HFF-Myc (cell line): ENCODE results near the gene PTPRK.

Experiments used
- DNase-seq: peaks from one replicate; pipeline ENCODE4 v3.0.0-alpha.2; 2011; ENCODE audit warnings: low read depth; ENCODE audit errors: extremely low read depth
- H3K4me3 ChIP-seq: replicated peaks from 2 replicates; pipeline ENCODE4 v1.5.1; 2011; ENCODE audit warnings: low read depth, mild to moderate bottlenecking, control low read depth, low read length
- TF ChIP-seq, protein P1 (sequence below): IDR thresholded peaks from 2 replicates; pipeline ENCODE4 v1.5.1; 2012; ENCODE audit warnings: mild to moderate bottlenecking, low read depth, low read length, control low read depth; ENCODE audit errors: missing control alignments

PTPRK gene

DNA sequence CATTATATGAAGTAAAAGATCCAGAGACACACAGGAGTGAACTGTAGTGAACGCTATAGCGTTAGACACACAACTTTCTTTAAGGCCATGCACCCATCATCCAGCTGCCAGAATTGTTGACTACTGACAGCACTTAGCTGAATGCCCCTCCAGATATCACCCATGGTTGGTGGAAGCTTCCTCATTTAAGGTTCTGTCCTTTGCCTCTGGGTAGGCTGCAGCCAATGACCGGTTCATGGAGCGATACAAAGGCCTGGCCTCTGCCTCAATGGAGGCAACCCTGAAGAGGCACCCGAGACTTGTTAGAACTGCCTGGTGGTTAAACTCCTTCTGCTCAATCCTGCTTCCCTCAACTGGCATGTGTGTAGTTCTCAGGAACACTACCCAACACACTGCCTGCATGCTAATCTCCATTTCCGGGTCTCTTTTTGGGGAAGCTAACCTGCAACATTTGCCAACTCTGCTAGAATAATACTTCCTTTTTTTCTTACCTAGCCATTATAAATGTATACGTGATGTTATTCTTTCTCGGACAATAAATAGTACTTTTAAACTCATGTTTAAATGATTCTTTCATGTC lies 569.7 kb downstream of the PTPRK start:
- H3K4me3 ChIP-seq = no peak overlapping the region
- DNase-seq = no peak
- TF ChIP-seq, protein P1, sequence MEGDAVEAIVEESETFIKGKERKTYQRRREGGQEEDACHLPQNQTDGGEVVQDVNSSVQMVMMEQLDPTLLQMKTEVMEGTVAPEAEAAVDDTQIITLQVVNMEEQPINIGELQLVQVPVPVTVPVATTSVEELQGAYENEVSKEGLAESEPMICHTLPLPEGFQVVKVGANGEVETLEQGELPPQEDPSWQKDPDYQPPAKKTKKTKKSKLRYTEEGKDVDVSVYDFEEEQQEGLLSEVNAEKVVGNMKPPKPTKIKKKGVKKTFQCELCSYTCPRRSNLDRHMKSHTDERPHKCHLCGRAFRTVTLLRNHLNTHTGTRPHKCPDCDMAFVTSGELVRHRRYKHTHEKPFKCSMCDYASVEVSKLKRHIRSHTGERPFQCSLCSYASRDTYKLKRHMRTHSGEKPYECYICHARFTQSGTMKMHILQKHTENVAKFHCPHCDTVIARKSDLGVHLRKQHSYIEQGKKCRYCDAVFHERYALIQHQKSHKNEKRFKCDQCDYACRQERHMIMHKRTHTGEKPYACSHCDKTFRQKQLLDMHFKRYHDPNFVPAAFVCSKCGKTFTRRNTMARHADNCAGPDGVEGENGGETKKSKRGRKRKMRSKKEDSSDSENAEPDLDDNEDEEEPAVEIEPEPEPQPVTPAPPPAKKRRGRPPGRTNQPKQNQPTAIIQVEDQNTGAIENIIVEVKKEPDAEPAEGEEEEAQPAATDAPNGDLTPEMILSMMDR = no peak

DNA sequence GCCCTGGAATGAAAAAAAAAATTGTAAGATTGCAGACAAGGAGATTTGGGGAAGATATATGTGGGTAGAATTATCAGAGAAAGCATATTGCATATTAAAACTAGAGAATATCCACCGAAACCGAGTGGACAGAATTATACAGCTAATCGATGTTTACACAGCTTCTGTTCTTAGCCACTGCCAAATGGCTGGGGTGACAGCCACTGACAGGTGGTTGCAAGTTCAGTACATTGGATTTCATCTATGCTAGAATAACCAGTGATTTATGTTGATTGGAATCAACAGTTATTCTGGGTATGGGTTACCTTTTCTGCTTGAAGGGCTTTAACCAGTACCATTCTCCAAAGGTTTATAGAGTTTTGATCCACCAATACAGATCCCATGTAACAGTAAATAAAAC lies 571.1 kb downstream of the PTPRK start:
- TF ChIP-seq, protein P1 = no peak
- DNase-seq = no peak
- no peak overlapping the region for H3K4me3 ChIP-seq

DNA sequence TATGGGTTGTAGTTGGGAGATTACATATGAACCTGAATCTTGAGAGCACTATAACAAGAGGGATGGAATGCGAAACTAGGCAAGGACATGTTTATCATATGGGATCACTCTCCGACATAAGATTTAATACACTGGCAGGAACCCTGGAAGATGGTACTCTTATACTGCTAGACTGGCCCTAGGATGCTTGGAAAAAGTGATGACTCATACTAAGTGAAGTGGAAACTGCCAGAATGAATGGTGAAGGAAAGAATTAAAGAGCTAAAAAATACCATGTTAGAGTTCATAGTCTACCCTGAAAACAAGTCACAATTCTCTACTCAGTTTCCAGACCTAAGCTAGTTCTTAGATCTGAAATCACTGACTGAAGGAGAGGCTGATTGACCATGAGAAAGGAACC lies 574.0 kb downstream of the PTPRK start:
- no peak for DNase-seq
- TF ChIP-seq, protein P1 = no peak
- no peak overlapping the region for H3K4me3 ChIP-seq

DNA sequence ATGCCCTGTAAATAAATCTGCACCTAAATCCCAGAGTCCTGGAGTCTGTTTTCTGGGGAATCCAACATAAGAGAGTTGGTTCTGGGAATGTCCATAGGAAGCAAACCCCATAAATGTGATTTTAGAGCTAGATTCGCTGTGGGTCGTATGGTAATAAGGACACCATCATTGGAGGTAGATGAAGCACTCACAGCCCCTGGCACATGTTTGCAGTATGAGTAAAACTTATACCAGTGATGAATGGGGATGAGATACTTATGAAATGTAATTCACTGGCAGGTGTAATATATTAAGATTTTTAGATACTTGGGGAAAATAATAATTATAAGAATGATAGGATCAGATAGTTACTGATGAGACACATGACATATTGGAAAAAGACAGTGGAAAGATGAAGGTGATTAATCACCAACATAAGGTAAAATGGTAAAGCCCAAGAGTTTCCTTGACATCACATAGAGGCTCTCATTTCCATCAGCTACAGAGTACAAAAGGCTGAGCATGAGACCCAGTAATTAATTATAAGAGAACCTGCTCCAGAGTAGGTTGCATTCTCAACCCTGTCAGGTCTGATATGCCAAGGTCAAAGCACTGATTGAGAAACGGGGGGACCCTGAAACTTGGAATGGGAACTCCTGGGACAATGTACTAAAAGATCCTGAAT lies 574.8 kb downstream of the PTPRK start:
- H3K4me3 ChIP-seq = no peak overlapping the region
- TF ChIP-seq, protein P1 = no peak
- DNase-seq = no peak

DNA sequence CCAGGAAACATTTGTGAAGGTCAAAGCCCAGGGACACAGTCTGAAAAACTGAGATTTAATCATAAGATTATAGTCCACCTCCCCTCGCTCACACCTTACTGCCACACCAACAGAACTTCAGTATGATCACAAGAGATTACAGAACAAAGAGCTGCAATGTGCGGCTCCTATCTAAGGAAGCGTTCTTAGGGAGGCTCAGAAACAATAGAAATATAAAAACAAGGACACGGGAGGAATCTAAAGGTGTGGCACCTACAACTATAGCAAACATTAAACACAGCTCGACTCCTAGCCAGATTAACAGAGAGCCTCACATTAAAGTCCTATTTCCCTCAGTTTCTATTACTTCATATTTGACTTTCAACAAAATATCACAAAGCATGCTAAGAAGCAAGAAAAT lies 579.2 kb downstream of the PTPRK start:
- H3K4me3 ChIP-seq = no peak overlapping the region
- TF ChIP-seq, protein P1 = no peak
- no peak for DNase-seq

DNA sequence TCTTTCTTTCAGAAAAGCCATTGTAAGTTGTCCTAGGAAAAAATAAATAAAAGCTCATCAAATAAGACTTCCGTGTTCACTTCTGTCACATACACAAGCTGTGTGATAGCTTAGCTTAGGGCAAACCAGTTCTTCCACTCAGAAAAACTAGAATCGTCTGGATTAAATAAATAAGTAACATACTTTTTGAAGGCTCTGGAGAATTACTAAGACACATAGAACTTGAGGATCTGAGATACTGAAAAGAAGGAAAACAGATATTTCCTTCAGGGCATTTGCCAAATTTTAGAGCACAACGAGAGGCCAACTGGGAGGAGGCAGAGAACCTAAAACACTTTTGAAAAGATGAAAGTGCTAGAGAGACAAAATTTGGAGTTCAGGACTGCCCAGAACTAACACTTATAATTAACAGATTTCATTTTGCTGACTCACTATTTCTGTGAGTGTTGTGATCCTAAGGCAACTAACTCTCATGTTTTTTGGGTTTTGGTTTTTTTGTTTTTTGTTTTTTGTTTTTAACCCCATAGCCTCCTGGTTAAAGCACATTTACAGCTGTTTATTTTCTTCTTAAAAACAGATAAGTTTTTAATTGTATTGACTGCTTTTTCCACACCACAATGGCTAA lies 580.8 kb downstream of the PTPRK start:
- H3K4me3 ChIP-seq = no peak overlapping the region
- DNase-seq = no peak
- TF ChIP-seq, protein P1 = no peak
